ENCODE data around the gene GRAMD1B.

The GRAMD1B gene

DNA sequence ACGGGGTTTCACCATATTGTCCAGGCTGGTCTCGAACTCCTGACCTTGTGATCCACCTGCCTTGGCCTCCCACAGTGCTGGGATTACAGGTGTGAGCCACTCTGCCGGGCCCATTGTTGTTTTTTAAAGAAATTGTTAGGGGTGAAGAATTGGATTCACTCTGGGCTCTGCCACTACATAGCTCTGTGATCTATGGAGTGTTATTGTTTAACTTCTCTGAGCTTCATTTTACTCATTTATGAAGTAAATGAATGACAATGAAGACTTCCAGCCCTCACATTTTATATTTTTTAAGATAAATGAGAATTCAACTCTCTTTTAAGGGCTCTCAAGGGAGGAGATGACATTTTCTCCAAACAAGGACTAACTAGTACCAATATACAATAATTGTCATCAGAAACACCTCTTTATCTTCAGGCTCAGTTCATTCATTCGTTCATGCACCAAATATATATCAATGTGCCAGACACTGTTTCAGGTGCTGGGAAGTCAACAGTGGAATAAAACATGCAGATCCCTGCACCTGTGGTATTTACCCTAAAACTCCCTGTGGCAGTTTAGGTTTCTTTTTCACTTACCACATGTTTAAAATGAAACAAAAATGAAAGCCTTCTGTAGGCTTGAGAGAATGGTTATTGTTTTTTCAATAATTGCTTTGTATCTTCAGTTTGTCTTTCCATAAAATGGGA is 23.5 kb upstream of the GRAMD1B start:
- peaks cover 9% of the 10 kb centered on the region for H3K27me3 Mint-ChIP-seq

GRCh38 chr11:123407130-123407995 is 22.7 kb upstream of the GRAMD1B start:
- H3K4me3 Mint-ChIP-seq: peak overlapping the region; percentile 54
- peak; percentile 61 for DNase-seq
- no peaks in the 10 kb centered on the region for H3K36me3 Mint-ChIP-seq (ENCODE audit: low read depth)
- H3K4me1 Mint-ChIP-seq (ENCODE audit: low read depth): peaks cover 28% of the 10 kb centered on the region
- H3K27me3 Mint-ChIP-seq: peaks cover 7% of the 10 kb centered on the region
- no peaks in the 10 kb centered on the region for H3K9me3 Mint-ChIP-seq
- H3K27ac Mint-ChIP-seq: peak overlapping the region; percentile 71

More for the DNA sequence above, 23.5 kb upstream of the GRAMD1B start:
- H3K27ac Mint-ChIP-seq: peak overlapping the region; percentile 55
- H3K9me3 Mint-ChIP-seq: no peaks in the 10 kb centered on the region
- no peak for DNase-seq
- H3K4me1 Mint-ChIP-seq (ENCODE audit: low read depth): peaks cover 28% of the 10 kb centered on the region
- no peaks in the 10 kb centered on the region for H3K36me3 Mint-ChIP-seq (ENCODE audit: low read depth)
- H3K4me3 Mint-ChIP-seq: peak overlapping the region; percentile 54

DNA sequence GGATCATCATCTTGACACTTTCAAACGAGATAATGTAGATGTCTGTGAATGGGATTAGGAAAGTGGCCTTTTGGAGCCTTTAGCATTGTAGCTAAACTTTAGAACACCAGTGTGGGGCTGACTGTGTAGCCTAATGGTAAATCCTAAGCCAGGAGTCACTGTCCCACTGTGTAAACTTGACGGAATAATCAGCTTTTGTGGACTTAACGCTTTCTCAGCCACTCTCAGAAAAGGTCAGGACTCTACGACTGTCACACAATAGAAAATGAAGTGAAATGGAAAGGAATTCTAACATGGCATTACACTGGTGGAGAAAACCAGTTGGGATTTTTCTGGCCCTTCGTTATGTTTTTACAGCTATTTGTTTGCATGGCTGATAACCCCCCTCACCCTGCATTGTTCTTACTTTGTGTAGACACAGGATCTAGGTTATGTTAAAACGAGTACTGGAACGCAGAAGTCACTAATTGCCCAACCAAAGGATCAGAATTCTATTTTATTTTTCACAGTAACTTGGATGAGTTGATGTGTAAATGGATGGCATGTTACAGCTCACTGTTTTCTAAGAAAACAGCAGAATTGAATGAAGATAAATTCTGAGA is 22.0 kb upstream of the GRAMD1B start:
- Mint-ChIP-seq H3K36me3 (ENCODE audit: low read depth) (no peaks in the 10 kb centered on the region), H3K27ac (no peak overlapping the region), H3K9me3 (no peaks in the 10 kb centered on the region), H3K4me3 (no peak overlapping the region), H3K27me3 (peaks cover 7% of the 10 kb centered on the region), H3K4me1 (ENCODE audit: low read depth) (peaks cover 28% of the 10 kb centered on the region)
- no peak for DNase-seq

- Mint-ChIP-seq H3K4me1 (ENCODE audit: low read depth) (peaks cover 28% of the 10 kb centered on the region), H3K9me3 (no peaks in the 10 kb centered on the region), H3K4me3 (no peak overlapping the region), H3K27ac (no peak overlapping the region), H3K36me3 (ENCODE audit: low read depth) (no peaks in the 10 kb centered on the region), H3K27me3 (peaks cover 7% of the 10 kb centered on the region)
- no peak for DNase-seq
Measured at GRCh38 chr11:123408619-123409455, 21.2 kb upstream of the GRAMD1B start.

DNA sequence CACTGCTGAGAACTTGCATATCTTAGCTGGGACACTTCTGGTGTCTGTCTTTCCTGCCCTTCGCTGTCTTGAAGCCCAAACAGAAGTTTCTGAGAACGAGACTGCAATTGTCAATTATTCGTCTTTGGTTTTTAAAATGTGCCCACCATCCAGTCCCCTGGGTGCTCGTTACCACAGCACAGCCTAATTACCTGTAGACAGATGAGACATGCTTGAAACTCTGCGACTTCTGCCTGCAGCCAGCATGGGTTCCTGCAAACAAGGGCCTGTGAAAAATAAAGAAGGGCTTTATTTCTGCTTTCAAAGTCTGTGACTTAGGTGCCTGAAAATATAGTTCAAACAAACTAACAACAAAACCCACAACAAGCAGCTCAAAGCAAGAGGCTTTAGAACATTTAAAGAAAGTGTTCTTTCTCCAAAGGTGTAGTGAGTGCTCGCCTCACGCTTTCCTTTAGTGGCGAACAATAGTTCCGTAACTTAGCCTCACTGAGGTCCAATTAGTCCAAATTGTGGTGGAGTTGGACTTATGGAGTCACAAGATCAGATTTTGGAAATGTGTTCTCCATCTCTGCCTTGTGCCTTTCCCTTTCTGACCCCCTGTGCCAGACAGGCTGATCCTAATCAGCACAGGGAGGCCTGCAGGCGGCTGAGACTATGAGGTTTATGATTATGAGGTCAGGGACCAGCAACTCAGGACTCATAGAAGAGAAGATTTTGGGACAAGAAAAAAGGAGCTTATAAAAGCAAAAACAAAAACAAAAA is 20.4 kb upstream of the GRAMD1B start:
- Mint-ChIP-seq H3K27ac (no peak overlapping the region), H3K4me1 (ENCODE audit: low read depth) (peaks cover 21% of the 10 kb centered on the region), H3K36me3 (ENCODE audit: low read depth) (no peaks in the 10 kb centered on the region), H3K4me3 (no peak overlapping the region), H3K9me3 (no peaks in the 10 kb centered on the region), H3K27me3 (peaks cover 7% of the 10 kb centered on the region)
- DNase-seq: no peak

GRCh38 chr11:123410218-123410549 is 19.9 kb upstream of the GRAMD1B start:
- no peaks in the 10 kb centered on the region for H3K9me3 Mint-ChIP-seq
- no peak overlapping the region for H3K4me3 Mint-ChIP-seq
- no peak for DNase-seq
- no peak overlapping the region for H3K27ac Mint-ChIP-seq
- H3K27me3 Mint-ChIP-seq: peaks cover 7% of the 10 kb centered on the region
- H3K4me1 Mint-ChIP-seq (ENCODE audit: low read depth): peaks cover 18% of the 10 kb centered on the region
- H3K36me3 Mint-ChIP-seq (ENCODE audit: low read depth): no peaks in the 10 kb centered on the region

- peaks cover 13% of the 10 kb centered on the region for H3K27me3 Mint-ChIP-seq
- no peaks in the 10 kb centered on the region for H3K4me1 Mint-ChIP-seq (ENCODE audit: low read depth)
- no peak overlapping the region for H3K27ac Mint-ChIP-seq
- no peak for DNase-seq
- no peaks in the 10 kb centered on the region for H3K36me3 Mint-ChIP-seq (ENCODE audit: low read depth)
- no peak overlapping the region for H3K4me3 Mint-ChIP-seq
- no peaks in the 10 kb centered on the region for H3K9me3 Mint-ChIP-seq
Measured at GRCh38 chr11:123413636-123414035, 16.4 kb upstream of the GRAMD1B start.

- H3K27me3 Mint-ChIP-seq: peaks cover 11% of the 10 kb centered on the region
- DNase-seq: no peak
- no peaks in the 10 kb centered on the region for H3K36me3 Mint-ChIP-seq (ENCODE audit: low read depth)
- H3K27ac Mint-ChIP-seq: no peak overlapping the region
- H3K4me1 Mint-ChIP-seq (ENCODE audit: low read depth): no peaks in the 10 kb centered on the region
- no peak overlapping the region for H3K4me3 Mint-ChIP-seq
- no peaks in the 10 kb centered on the region for H3K9me3 Mint-ChIP-seq
Measured at GRCh38 chr11:123416566-123416965, 13.5 kb upstream of the GRAMD1B start.

DNA sequence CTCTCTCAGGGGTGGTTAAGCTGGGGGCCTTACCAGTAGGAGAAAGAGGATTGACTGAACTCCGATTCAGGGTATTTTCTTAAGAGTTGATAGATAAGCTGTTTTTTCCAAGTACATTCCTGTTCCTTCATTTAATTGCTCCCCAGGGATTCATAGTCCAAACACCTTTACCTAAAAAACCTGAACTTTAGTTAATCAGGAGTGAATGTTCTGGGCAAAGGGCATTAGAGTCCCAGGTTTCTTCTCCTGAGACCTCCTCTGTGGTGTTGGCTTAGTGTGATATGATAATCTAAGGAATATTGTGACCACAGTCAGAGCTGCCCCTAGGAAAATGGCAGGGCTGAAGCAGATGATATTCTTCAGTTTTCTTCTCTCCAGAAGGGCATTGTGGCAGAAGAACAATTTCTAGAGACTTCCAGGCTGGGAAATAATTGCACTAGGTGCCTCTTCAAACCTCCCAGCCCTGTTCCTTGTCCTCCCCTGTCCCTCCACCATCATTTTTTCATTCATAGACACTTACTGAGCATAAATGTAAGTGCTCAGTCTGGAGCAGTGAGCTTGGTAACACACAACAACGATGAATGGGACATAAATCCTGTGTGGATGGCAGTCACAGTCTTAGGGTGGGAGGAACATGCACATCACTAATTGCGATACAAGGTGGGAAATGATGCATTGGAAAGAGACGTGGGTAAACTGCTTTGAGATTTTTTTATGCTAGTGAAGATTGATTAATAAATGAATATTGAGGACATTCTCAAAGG is 11.5 kb upstream of the GRAMD1B start:
- Mint-ChIP-seq H3K36me3 (ENCODE audit: low read depth) (no peaks in the 10 kb centered on the region), H3K4me3 (no peak overlapping the region), H3K4me1 (ENCODE audit: low read depth) (no peaks in the 10 kb centered on the region), H3K27me3 (peaks cover 25% of the 10 kb centered on the region), H3K27ac (no peak overlapping the region), H3K9me3 (no peaks in the 10 kb centered on the region)
- no peak for DNase-seq

DNA sequence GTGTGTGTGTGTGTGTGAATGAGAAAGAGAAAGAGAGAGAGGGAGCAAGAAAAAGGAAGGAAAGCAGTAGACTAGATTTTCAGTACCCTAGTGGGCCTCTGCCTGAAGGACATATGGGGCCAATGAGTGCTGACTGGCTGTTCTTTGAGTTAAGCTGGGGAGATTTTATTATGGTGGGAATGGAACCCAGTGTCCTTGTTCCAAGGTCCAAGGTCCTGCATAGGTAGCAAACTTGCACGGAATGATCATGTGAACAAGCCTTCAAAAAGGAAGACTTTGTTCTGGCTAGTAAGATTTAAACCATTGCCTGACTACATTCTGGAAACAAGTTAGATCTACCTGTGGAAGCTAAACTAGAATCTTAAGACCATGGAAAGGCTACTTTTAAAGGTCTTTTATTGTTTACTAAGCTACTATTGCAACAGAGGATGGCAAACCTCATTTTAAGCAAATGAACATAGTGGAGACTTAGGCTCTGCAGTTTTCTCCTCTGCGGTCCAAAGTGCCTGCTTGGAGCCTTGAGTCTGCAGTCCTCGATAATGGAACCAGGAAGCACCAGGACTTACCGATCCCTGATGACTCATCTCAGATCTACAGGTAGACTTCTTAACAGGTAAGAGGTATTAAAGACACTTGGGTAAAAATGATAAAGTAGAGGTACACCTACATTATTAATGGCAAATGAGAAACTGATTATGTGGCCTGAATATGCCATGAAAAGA is 10.2 kb upstream of the GRAMD1B start:
- no peak overlapping the region for H3K4me3 Mint-ChIP-seq
- H3K36me3 Mint-ChIP-seq (ENCODE audit: low read depth): no peaks in the 10 kb centered on the region
- H3K4me1 Mint-ChIP-seq (ENCODE audit: low read depth): no peaks in the 10 kb centered on the region
- no peak overlapping the region for H3K27ac Mint-ChIP-seq
- no peak for DNase-seq
- H3K9me3 Mint-ChIP-seq: no peaks in the 10 kb centered on the region
- peaks cover 34% of the 10 kb centered on the region for H3K27me3 Mint-ChIP-seq

DNA sequence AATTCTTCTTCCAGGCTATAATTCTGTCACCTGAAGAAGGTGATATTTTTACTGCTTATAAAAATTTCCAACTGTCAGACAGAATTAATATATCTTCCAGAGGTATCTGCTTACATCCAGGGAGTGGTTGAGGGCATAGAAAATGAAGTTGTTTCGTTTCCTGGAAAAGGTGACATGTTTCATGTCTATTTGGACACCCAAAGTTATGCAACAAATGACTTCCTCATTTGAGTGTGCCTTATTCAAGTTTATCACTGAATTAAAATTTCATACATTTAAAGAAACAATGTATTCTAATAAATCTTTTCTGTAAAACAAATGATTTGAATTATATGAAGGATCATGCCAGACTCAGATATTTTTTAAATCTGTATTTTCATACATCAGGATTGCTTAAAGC is 8.5 kb upstream of the GRAMD1B start:
- Mint-ChIP-seq H3K9me3 (no peaks in the 10 kb centered on the region), H3K27ac (no peak overlapping the region), H3K27me3 (peaks cover 33% of the 10 kb centered on the region), H3K4me3 (no peak overlapping the region), H3K36me3 (ENCODE audit: low read depth) (no peaks in the 10 kb centered on the region), H3K4me1 (ENCODE audit: low read depth) (no peaks in the 10 kb centered on the region)
- no peak for DNase-seq

DNA sequence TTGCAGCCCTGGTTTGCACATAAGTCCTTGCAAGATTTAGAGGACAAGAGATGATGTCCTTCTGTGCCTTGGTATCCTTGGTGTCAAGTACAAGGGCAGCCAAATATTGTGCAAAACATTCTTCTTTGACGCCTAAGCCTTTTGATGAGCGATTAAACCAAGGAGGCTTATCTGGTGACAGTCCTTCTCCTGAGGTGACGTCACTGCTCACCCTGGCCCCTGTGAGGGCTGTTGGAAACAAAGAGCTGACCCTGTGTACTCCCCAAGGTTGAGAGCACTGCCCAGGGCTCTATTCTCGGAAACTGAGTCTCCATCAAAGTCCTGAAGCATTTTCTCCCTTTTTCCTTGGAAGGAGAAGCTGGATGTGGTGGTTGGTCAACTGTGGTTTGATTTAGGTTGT is 4.7 kb upstream of the GRAMD1B start:
- H3K27me3 Mint-ChIP-seq: peaks cover 25% of the 10 kb centered on the region
- H3K36me3 Mint-ChIP-seq (ENCODE audit: low read depth): no peaks in the 10 kb centered on the region
- H3K9me3 Mint-ChIP-seq: no peaks in the 10 kb centered on the region
- no peak for DNase-seq
- peaks cover 12% of the 10 kb centered on the region for H3K4me1 Mint-ChIP-seq (ENCODE audit: low read depth)
- no peak overlapping the region for H3K27ac Mint-ChIP-seq
- no peak overlapping the region for H3K4me3 Mint-ChIP-seq

GRCh38 chr11:123426789-123427188 is 3.3 kb upstream of the GRAMD1B start:
- H3K4me3 Mint-ChIP-seq: no peak overlapping the region
- DNase-seq: no peak
- H3K9me3 Mint-ChIP-seq: no peaks in the 10 kb centered on the region
- H3K27me3 Mint-ChIP-seq: peaks cover 23% of the 10 kb centered on the region
- peaks cover 10% of the 10 kb centered on the region for H3K36me3 Mint-ChIP-seq (ENCODE audit: low read depth)
- H3K4me1 Mint-ChIP-seq (ENCODE audit: low read depth): peaks cover 18% of the 10 kb centered on the region
- H3K27ac Mint-ChIP-seq: no peak overlapping the region
